Gastroesophageal sphincter (tissue), 4 donors: Measurements from ENCODE around the gene ANKRD50. TPM values are rescaled to one million over a fixed set of nuclear protein-coding genes. Genes with fewer than 3 reads are reported as not detected.

Source experiments
- ATAC-seq: fragments of 150-250 bp; one replicate; pipeline ENCODE4 v1.9.1; 2016; ENCODE audit warnings: mild to moderate bottlenecking, moderate library complexity
- H3K27ac ChIP-seq, 4 donors: fragments of 200-600 bp; sonication (generic) in 3 of 4; 1 replicate in 3 of 4; 2 replicates in 1 of 4; pipeline ENCODE4 v1.5.1; 2016 to 2019
- H3K27me3 ChIP-seq: fragments of 200-600 bp; sonication (generic); one replicate; pipeline ENCODE4 v1.5.1; 2019
- H3K36me3 ChIP-seq, 2 donors: fragments of 200-600 bp; sonication (generic); one replicate each; pipeline ENCODE4 v1.5.1; 2019; ENCODE audit warnings: control low read depth in 1 of 2
- H3K4me1 ChIP-seq, 3 donors: fragments of 200-600 bp; sonication (generic); 1 replicate in 2 of 3; 2 replicates in 1 of 3; pipeline ENCODE4 v1.5.1; 2016 to 2019; ENCODE audit warnings: control low read depth in 2 of 3
- H3K4me3 ChIP-seq, 2 donors: fragments of 200-600 bp; sonication (generic); one replicate each; pipeline ENCODE4 v1.5.1; 2019; ENCODE audit warnings: mild to moderate bottlenecking in 1 of 2, moderate library complexity in 1 of 2
- H3K9me3 ChIP-seq, 3 donors: fragments of 200-600 bp; sonication (generic); one replicate each; pipeline ENCODE4 v1.5.1; 2017 to 2019; ENCODE audit warnings: control low read depth in 2 of 3
- CTCF ChIP-seq, 4 experiments: fragments of 200-600 bp in 2 of 4; fragments of 450-650 bp in 2 of 4; sonication (generic) in 1 of 4; IDR thresholded peaks; one replicate each; pipeline ENCODE4 v1.5.1; 2017 to 2019; ENCODE audit warnings: antibody characterized with exemption in 4 of 4, mild to moderate bottlenecking in 2 of 4, moderate library complexity in 2 of 4
- EP300 ChIP-seq: sonication (generic); formaldehyde crosslinking; IDR thresholded peaks from one replicate; pipeline ENCODE4 v1.6.1; 2017; ENCODE audit warnings: antibody characterized with exemption, mild to moderate bottlenecking
- POLR2A ChIP-seq, 2 donors: fragments of 450-650 bp; IDR thresholded peaks; one replicate each; pipeline ENCODE4 v1.6.1; 2017; ENCODE audit warnings: antibody characterized with exemption in 2 of 2, mild to moderate bottlenecking in 2 of 2, moderate library complexity in 1 of 2
- POLR2AphosphoS5 ChIP-seq: sonication (generic); formaldehyde crosslinking; IDR thresholded peaks from one replicate; pipeline ENCODE4 v1.6.1; 2017; ENCODE audit warnings: antibody characterized with exemption
- WGBS, 2 donors: methylation state at CpG; one replicate each; pipeline ENCODE4 v1.1.5; 2018; ENCODE audit warnings: low coverage in 1 of 2; 5-methylcytosine and 5-hydroxymethylcytosine counted together
- total RNA-seq, 4 donors: library from RNA; depleted of rRNA; stranded (reverse); fragments of >200 nt; gene quantifications; one replicate each; pipeline ENCODE4 v1.1.0, GENCODE V29; 2016

The ANKRD50 gene
- total RNA-seq, 4 donors from 2014 or later, result 15.5 to 28.3 (median 24.7) TPM

- Histone ChIP-seq H3K4me1 (no peaks in the 10 kb centered on the region), H3K4me3 (no peak overlapping the region), H3K27me3 (no peaks in the 10 kb centered on the region), H3K36me3 (no peaks in the 10 kb centered on the region), H3K9me3 (no peaks in the 10 kb centered on the region), H3K27ac (no peak overlapping the region)
- 67 to 75% methylated on average over 3 of the region's 3 CpGs for WGBS, 2 donors
- ATAC-seq, result no peak
- TF ChIP-seq POLR2AphosphoS5, result no peak
- no peak for TF ChIP-seq CTCF (IDR thresholded peaks at IDR 0.05)
- no peak for TF ChIP-seq POLR2A (IDR thresholded peaks at IDR 0.05)
- TF ChIP-seq EP300, result no peak
Observed at GRCh38 chr4:124640022-124640730, 72.4 kb downstream of the ANKRD50 start.

- Histone ChIP-seq H3K9me3 (no peaks in the 10 kb centered on the region), H3K36me3 (no peaks in the 10 kb centered on the region), H3K27me3 (no peaks in the 10 kb centered on the region), H3K4me1 (no peaks in the 10 kb centered on the region), H3K27ac (no peak overlapping the region), H3K4me3 (no peak overlapping the region)
- ATAC-seq, result no peak
- TF ChIP-seq EP300 (no peak), POLR2A (IDR thresholded peaks at IDR 0.05) (no peak), POLR2AphosphoS5 (no peak), CTCF (IDR thresholded peaks at IDR 0.05) (no peak)
- 94% methylated on average over 2 of the region's 2 CpGs for WGBS, 2 donors
Observed at GRCh38 chr4:124637321-124637720, 75.2 kb downstream of the ANKRD50 start.

DNA sequence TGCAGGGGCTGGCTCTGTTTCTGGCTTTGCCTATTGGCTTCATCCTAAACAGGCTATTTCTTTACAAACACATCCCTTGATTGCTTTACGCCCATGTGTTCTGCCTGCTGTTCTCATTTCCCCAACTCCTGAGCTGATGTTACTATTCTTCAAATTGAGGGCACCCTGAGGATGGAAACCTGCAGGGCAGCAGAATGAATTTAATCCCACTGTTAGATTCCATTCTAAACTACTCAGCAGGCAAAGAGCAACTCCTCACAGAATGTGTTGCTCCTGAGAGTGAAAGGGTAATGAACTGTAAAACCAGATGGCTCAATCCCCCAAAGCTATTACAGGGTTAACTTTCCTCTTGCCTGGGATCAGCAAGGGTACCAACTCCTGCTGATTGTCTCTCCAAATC is 75.7 kb downstream of the ANKRD50 start:
- Histone ChIP-seq H3K27ac (no peak overlapping the region), H3K4me3 (no peak overlapping the region), H3K9me3 (no peaks in the 10 kb centered on the region), H3K36me3 (no peaks in the 10 kb centered on the region), H3K27me3 (no peaks in the 10 kb centered on the region), H3K4me1 (peaks cover 0 to 3% (median 0%) of the 10 kb centered on the region in 3 donors)
- WGBS, 2 donors, result 80 to 89% methylated on average over 1 of the region's 1 CpG
- TF ChIP-seq POLR2A (IDR thresholded peaks at IDR 0.05) (no peak), EP300 (no peak), CTCF (IDR thresholded peaks at IDR 0.05) (no peak), POLR2AphosphoS5 (no peak)
- no peak for ATAC-seq

GRCh38 chr4:124635331-124635730 is 77.2 kb downstream of the ANKRD50 start:
- Histone ChIP-seq H3K27ac (no peak overlapping the region), H3K36me3 (no peaks in the 10 kb centered on the region), H3K9me3 (no peaks in the 10 kb centered on the region), H3K27me3 (no peaks in the 10 kb centered on the region), H3K4me1 (peaks cover 0 to 9% (median 0%) of the 10 kb centered on the region in 3 donors), H3K4me3 (no peak overlapping the region)
- 84 to 95% methylated on average over 3 of the region's 4 CpGs for WGBS, 2 donors
- ATAC-seq, result no peak
- TF ChIP-seq CTCF (IDR thresholded peaks at IDR 0.05) (no peak), POLR2A (IDR thresholded peaks at IDR 0.05) (no peak), EP300 (no peak), POLR2AphosphoS5 (no peak)

- 85 to 89% methylated on average over 3 of the region's 3 CpGs for WGBS, 2 donors
- Histone ChIP-seq H3K4me3 (no peak overlapping the region), H3K36me3 (no peaks in the 10 kb centered on the region), H3K9me3 (no peaks in the 10 kb centered on the region), H3K27me3 (no peaks in the 10 kb centered on the region), H3K27ac (no peak overlapping the region), H3K4me1 (peaks cover 0 to 9% (median 0%) of the 10 kb centered on the region in 3 donors)
- TF ChIP-seq EP300 (no peak), CTCF (IDR thresholded peaks at IDR 0.05) (no peak), POLR2AphosphoS5 (no peak), POLR2A (IDR thresholded peaks at IDR 0.05) (no peak)
- ATAC-seq, result no peak
Observed at GRCh38 chr4:124633285-124633941, 79.1 kb downstream of the ANKRD50 start.
